ENCODE measurements around the gene UTF1. TPM values are rescaled to one million over a fixed set of nuclear protein-coding genes. Genes with fewer than 3 reads are reported as not detected.
A peak's percentile ranks its signal among the peaks of the same experiment; 100 is the strongest.

UTF1 gene
- total and polyA plus RNA-seq, 8 donors, result not detected

- TF ChIP-seq POLR2AphosphoS5 (IDR thresholded peaks at IDR 0.05), result no peak
- TF ChIP-seq POLR2A (IDR thresholded peaks at IDR 0.05), result no peak
- TF ChIP-seq EP300 (IDR thresholded peaks at IDR 0.05), result no peak
- TF ChIP-seq CTCF (IDR thresholded peaks at IDR 0.05), result no peak
- DNase-seq, result no peak
- Histone ChIP-seq H3K4me3 (no peak overlapping the region), H3K27ac (no peak overlapping the region), H3K9me3 (no peaks in the 10 kb centered on the region), H3K4me1 (peaks cover 14 to 15% (median 15%) of the 10 kb centered on the region in 4 donors), H3K27me3 (peaks cover 0 to 44% (median 8%) of the 10 kb centered on the region in 3 donors), H3K36me3 (no peaks in the 10 kb centered on the region)
- intact Hi-C loops (cut with DNase I; ENCODE audit: low total_unique reads), result no loop called here
- WGBS, 5 donors, result 80 to 87% (median 85%) methylated on average over 22 of the region's 22 CpGs
Measured at GRCh38 chr10:133253361-133253955, 23.4 kb downstream of the UTF1 start.

- H3K9me3 ChIP-seq, result no peaks in the 10 kb centered on the region
- DNase-seq, result no peak
- TF ChIP-seq POLR2AphosphoS5 (IDR thresholded peaks at IDR 0.05) (no peak), EP300 (IDR thresholded peaks at IDR 0.05) (no peak), CTCF (IDR thresholded peaks at IDR 0.05) (no peak), POLR2A (IDR thresholded peaks at IDR 0.05) (no peak)
- H3K4me1 ChIP-seq, result peaks cover 25 to 27% (median 26%) of the 10 kb centered on the region in 4 donors
- no peak overlapping the region for H3K4me3 ChIP-seq
- H3K36me3 ChIP-seq, result no peaks in the 10 kb centered on the region
- no peak overlapping the region for H3K27ac ChIP-seq
- 54 to 64% (median 61%) methylated on average over 11 to 13 of the region's 13 CpGs for WGBS, 5 donors
- intact Hi-C loops (cut with DNase I; ENCODE audit: low total_unique reads), result loop anchor here (5.0 kb wide), 1 partner anchor 58 kb away; no protein-coding TSS in a partner anchor
- peaks cover 0 to 33% (median 8%) of the 10 kb centered on the region in 3 donors for H3K27me3 ChIP-seq
Measured at GRCh38 chr10:133254421-133255120, 24.6 kb downstream of the UTF1 start.

GRCh38 chr10:133255323-133255722 is 25.3 kb downstream of the UTF1 start:
- no peaks in the 10 kb centered on the region for H3K36me3 ChIP-seq
- H3K27me3 ChIP-seq, result peaks cover 0 to 26% (median 8%) of the 10 kb centered on the region in 3 donors
- intact Hi-C loops (cut with DNase I; ENCODE audit: low total_unique reads), result loop anchor here (5.0 kb wide), 1 partner anchor 57 kb away; no protein-coding TSS in a partner anchor
- no peak overlapping the region for H3K4me3 ChIP-seq
- no peak for DNase-seq
- H3K4me1 ChIP-seq, result peaks cover 28 to 34% (median 34%) of the 10 kb centered on the region in 4 donors
- WGBS, 5 donors, result 91 to 96% (median 92%) methylated on average over 7 to 15 of the region's 15 CpGs
- H3K9me3 ChIP-seq, result no peaks in the 10 kb centered on the region
- TF ChIP-seq EP300 (IDR thresholded peaks at IDR 0.05) (no peak), POLR2A (IDR thresholded peaks at IDR 0.05) (no peak), CTCF (IDR thresholded peaks at IDR 0.05) (no peak), POLR2AphosphoS5 (IDR thresholded peaks at IDR 0.05) (no peak)
- H3K27ac ChIP-seq, result no peak overlapping the region

GRCh38 chr10:133257489-133258065 is 27.6 kb downstream of the UTF1 start:
- intact Hi-C loops (cut with DNase I; ENCODE audit: low total_unique reads), result loop anchor here (5.0 kb wide), 1 partner anchor 55 kb away; no protein-coding TSS in a partner anchor
- Histone ChIP-seq H3K9me3 (no peaks in the 10 kb centered on the region), H3K27me3 (peaks cover 0 to 7% (median 0%) of the 10 kb centered on the region in 3 donors), H3K4me1 (peaks cover 44 to 52% (median 51%) of the 10 kb centered on the region in 4 donors), H3K36me3 (no peaks in the 10 kb centered on the region), H3K27ac (peak overlapping the region; percentile 81 to 88 (median 83)), H3K4me3 (peak overlapping the region in 3 of 4 donors; percentile 9 to 27 (median 13))
- TF ChIP-seq POLR2AphosphoS5 (IDR thresholded peaks at IDR 0.05) (peak in 2 of 3 donors; percentile 50 to 66), CTCF (IDR thresholded peaks at IDR 0.05) (peak in 5 of 7 experiments; percentile 12 to 54 (median 23)), POLR2A (IDR thresholded peaks at IDR 0.05) (no peak)
- 4 to 10% (median 6%) methylated on average over 26 to 27 of the region's 27 CpGs for WGBS, 5 donors
- peak; percentile 85 to 86 for DNase-seq

Data from stomach (tissue), 9 donors.